ENCODE results near the gene CHL1.

- no peak for TF ChIP-seq EZH2 (IDR thresholded peaks at IDR 0.05)
- TF ChIP-seq, protein P1, sequence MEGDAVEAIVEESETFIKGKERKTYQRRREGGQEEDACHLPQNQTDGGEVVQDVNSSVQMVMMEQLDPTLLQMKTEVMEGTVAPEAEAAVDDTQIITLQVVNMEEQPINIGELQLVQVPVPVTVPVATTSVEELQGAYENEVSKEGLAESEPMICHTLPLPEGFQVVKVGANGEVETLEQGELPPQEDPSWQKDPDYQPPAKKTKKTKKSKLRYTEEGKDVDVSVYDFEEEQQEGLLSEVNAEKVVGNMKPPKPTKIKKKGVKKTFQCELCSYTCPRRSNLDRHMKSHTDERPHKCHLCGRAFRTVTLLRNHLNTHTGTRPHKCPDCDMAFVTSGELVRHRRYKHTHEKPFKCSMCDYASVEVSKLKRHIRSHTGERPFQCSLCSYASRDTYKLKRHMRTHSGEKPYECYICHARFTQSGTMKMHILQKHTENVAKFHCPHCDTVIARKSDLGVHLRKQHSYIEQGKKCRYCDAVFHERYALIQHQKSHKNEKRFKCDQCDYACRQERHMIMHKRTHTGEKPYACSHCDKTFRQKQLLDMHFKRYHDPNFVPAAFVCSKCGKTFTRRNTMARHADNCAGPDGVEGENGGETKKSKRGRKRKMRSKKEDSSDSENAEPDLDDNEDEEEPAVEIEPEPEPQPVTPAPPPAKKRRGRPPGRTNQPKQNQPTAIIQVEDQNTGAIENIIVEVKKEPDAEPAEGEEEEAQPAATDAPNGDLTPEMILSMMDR (IDR thresholded peaks at IDR 0.05) = no peak
- TF ChIP-seq EZH2phosphoT487 (IDR thresholded peaks at IDR 0.05) = no peak
Observed at GRCh38 chr3:194001-194400, 2.6 kb upstream of the CHL1 start.
